AG20443 (cell line): Measurements from ENCODE around the gene CEP95.
"Not testable (repeated sequence)": the region's sequence is repeated elsewhere in the genome, so short reads cannot be mapped to it uniquely, and the experiment has no call there.

Source experiments
- DNase-seq: peaks from one replicate; pipeline ENCODE4 v3.0.0; 2012; ENCODE audit warnings: low spot score, mixed read lengths

CEP95 gene, protein sequence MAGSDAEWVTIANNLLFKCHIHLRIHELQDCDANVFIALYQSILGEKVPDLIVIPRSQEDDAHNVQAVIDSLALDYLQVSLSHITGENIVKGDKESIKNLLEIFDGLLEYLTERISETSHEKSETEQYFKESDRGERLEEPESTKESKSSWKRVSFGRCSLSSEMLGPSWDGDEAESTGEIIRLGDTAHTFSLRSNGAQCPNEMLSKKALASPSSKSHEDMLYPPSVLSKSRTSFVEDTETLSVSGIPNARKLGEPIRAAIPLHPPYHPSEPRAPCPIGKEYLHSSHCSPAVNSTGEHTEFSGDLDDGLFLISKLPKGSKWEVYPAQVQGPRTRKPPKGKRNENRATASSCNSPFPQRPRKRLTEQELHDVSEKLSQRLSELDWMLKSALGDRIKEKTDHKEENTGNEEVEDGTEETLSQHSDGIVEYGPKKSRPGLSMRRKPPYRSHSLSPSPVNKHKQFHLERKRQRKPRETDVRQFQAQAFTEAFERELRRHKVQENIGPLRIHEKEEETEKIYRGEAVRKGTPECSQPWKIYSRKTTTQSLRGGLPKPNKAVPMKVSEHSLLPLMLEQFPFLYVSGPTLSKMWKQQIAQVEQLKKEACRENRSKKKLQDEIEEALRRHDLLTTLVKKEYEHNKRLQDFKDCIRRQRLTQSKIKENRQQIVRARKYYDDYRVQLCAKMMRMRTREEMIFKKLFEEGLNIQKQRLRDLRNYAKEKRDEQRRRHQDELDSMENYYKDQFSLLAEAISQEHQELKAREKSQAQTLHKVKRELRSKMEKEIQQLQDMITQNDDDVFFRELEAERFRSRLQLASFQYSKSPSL

DNA sequence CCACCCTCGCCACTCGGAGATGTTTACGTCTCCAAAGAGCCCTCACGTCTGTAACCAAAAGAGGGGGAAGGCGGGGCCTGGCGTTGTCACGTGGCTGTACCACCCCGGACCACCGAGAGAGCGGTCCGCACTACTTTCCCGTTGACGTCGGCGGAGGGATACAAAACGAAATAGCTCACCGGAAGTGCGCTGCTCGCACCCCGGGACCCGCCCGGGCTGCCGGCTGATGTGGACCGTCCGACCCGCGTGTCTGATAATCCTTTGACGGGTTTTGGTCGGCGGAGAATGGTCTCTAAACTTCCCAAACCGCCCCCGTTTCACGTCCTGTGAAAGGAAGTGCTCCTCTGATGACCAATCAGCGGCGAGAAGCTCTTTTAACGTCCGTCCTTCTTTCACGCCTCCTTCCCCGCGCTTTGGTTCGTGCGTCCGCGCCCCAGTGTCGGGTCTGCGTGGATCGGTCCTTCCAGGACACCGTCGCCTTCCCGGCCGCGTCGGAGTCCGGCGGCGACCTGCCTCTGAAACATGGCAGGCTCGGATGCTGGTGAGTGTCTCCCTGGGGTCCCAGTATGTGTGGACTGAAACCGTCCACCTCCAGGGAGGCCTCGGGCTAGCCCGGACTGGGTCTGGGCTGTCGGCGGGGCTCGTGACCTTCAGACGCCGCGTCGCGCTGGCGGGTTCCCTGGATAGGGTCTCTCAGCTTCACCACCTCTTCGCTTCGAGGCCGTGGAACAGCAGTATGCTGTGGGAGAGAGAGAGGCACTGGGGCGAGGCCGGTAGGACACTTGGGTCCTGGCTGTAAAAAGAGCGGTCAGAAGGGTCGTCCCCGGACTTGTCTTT, at the start of gene CEP95:
TSS of gene CEP95 (plus strand) at position 402 of the 837 bp plus-strand sequence. CDS start at position 523, 121 bp downstream.
- peak; percentile 94 for DNase-seq

DNA sequence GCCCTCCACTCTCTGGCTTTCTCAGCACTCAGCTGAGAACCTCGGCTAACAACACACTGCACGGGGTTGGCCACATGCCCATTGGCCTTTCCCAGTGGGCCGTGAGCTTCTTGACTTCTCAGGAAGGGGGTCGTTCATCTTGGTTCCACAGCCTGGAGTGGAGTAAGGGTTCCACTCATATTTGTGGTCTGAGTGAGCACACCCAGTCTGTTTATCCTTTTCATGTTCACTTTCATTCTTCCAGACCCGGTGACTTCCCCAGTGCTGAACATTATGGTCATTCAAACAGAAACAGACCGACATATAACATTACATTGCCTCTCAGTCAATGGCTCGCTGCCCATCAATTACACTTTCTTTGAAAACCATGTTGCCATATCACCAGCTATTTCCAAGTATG, 49.6 kb upstream of the CEP95 start:
- DNase-seq = no peak

- DNase-seq = no peak
These were observed 48.0 kb upstream of the CEP95 start for GRCh38 chr17:64458756-64459155.

DNA sequence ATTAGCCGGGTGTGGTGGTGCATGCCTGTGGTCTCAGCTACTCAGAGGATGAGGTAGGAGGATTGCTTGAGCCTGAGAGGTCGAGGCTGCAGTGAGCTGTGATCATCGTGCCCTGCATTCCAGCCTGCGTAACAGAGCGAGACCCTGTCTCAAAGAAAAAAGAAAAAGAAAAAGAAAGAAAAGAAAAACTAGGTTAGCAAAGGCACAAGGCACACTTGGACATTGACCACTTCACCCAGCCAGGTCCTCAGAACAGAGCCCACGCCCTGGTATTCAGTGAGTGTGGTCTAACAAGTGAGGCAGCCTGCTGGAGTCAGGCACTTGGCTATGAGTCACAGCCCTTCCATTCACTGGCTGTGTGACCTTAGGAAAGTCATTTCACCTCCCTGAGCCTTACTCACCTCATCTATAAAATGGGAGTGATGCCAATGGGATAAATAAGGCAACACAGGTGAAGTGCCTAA, 47.5 kb upstream of the CEP95 start:
- DNase-seq = peak; percentile 72

- not testable (repeated sequence) for DNase-seq
These were observed 47.0 kb upstream of the CEP95 start for GRCh38 chr17:64459818-64460217.

- DNase-seq = no peak
These were observed 45.8 kb upstream of the CEP95 start for GRCh38 chr17:64460955-64461354.

DNA sequence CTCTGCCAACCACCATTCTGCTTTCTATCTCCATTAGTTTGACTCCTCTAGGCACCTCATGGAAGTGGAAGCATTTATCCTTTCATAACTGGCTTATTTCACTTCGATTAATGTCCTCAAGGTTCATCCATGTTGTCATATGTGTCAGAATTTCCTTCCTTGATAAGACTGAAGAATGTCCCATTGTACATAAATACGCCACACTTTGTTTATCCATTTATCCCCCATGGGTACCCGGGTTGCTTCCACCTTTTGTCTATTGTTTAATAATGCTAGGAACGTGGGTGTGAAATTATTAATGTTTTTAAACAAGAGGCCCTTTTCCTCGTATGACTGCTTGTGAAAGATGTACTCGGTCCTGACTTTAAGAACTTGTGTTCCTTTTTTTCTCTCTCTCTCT, 45.0 kb upstream of the CEP95 start:
- no peak for DNase-seq

DNA sequence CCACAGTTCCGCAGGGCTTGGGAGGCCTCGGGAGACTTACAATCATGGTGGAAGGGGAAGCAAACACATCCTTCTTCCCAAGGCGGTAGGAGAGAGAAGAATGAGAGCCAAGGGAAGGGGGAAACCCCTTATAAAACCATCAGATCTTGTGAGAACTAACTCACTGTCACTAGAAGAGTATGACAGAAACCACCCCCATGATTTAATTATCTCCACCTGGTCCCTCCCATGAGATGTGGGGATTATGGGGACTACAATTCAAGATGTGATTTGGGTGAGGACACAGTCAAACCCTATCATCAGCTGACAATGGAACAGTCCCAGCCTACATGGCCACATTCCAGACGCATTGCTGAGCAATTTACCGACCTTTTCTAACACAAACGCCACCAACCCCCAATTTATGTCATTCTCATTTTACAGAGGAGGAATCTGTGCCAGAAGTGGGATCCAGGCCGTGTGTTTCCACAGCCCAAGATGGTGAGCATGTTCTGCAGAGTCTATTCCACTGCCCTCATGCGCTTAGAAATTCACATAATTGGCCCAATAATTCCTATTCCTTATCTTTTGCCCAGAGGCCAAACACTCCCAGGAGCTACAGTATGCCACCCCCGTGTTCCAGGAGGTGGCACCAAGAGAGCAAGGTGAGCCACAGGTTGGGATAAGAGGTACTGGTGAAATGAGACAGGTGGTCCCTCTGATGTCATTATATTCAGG, 40.6 kb upstream of the CEP95 start:
- DNase-seq = no peak

GRCh38 chr17:64466834-64467233, 39.9 kb upstream of the CEP95 start:
- not testable (repeated sequence) for DNase-seq

- DNase-seq = no peak
These were observed 36.2 kb upstream of the CEP95 start for GRCh38 chr17:64470625-64471024.

DNA sequence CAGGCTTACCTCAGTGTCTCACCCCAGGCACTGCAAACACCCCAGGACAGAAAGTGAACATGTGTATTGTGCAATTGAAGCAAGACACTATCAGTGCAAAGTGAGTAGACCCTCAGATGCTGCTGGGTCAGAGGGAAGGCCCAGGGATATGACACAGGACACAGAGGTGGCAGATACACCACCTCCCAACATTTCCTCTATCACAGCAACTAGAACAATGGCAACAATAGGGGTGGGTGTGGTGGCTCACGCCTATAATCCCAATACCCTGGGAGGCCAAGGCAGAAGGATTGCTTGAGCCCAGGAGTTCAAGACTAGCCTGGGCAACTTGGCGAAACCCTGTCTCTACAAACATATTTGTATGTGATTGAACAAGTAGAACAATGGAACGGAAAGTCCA, 35.3 kb upstream of the CEP95 start:
- DNase-seq = no peak

DNA sequence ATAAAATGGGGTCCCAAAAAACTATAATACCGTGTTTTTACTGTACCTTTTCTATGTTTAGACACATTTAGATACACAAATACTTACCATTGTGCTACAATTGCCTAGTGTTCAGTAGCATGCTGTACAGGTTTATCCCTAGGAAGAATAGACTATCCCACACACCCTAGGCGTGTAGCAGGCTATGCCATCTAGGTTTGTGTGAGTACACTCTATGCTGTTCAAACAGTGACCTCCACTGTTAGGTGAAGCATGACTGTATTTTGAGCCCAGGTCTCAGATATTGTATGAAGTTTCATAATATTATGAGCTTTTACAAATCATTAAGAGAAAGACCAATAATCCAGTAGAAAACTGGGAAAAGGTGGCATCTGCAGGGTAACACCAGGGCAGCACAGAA, 34.2 kb upstream of the CEP95 start:
- DNase-seq = no peak

DNA sequence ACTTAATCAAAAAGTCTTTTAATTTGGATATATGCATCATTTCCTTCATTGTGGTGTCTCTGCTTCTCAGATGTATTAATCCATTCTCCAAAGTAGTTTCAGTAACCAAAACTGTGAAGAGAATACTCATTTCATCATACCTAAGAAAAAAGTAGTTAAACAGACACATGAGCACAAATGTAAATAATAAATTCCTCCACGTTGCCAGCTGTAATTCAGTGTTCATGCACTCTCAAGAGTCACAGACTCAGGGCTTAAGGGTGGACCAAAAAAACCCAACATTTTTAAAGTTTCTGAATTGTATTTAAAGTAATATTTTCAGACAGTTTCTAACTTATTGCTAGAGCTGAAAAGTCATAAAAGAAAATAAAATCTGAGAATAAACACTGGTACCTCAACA, 28.9 kb upstream of the CEP95 start:
- DNase-seq = no peak

- DNase-seq = no peak
These were observed 25.8 kb upstream of the CEP95 start for GRCh38 chr17:64480951-64481350.

DNA sequence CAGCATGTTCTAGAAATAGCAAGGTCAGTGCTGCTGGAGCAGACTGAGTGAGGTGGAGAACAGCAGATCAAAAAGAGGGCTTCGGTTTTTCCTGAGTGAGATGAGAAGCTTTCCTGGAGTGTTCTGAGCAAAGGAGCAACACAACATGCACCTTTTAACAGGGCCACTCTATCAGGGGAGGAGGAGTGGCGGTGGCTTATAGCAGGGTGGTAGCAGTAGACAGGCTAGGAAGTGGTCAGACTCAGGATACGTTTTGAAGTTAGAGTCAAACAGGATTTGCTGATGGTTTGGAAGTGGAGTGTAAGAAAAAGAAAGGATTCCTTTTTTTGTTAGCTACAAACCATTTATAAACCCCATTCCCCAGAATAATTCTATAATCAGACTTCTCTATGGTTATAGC, 22.4 kb upstream of the CEP95 start:
- no peak for DNase-seq

GRCh38 chr17:64488301-64488700, 18.5 kb upstream of the CEP95 start:
- DNase-seq = no peak

DNA sequence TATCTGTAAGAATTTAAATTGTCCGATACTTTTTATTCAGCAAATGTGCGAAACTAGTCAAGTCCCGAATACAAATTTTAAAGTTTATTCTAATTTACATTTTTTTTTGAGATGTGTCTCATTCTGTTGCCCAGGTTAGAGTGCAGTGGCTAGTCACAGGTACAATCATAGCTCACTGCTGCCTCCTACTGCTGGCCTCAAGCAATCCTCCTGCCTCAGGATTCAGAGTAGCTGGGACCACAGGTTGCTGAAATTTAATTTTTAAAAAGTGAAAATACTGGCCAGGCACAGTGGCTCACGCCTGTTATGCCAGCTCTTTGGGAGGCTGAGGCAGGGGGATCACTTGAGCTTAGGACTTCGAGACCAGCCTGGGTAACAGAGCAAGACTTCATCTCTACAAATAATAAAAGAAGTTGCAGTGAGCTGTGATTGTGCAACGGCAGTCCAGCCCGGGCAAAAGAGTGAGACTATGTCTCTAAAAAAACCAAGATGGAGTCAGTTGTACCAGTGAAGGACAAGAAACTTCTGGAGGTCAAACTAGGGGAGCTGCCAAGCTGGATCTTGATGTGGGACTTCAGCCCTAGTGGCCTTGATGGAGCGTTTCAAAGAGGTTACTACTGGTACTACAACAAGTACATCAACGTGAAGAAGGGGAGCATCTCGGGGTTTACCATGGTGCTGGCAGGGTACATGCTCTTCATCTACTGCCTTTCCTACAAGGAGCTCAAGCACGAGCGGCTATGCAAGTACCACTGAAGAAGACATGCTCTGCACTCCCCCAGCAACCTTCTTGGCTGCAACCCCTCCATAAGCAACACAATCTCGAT, 15.5 kb upstream of the CEP95 start:
- no peak for DNase-seq

DNA sequence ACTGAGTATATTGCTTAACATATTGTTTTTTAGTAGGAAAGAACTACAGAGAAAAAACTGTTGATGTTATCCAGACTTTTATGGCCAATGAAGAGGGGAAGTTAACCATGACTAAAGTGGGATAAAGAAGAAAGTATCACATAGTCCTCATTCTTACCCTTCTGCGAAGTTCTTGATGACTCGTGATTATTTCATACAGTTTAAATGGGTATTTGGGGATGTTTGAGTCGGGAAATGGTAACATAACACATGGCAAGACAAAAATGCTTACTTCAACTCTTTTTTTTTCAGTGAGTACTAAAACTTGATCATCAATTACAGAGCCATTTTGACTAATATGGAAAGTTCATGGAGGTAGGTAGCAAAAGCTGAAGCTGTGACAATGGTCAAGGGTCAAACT, 14.8 kb upstream of the CEP95 start:
- DNase-seq = no peak

GRCh38 chr17:64492481-64493109, 14.2 kb upstream of the CEP95 start:
- no peak for DNase-seq

DNA sequence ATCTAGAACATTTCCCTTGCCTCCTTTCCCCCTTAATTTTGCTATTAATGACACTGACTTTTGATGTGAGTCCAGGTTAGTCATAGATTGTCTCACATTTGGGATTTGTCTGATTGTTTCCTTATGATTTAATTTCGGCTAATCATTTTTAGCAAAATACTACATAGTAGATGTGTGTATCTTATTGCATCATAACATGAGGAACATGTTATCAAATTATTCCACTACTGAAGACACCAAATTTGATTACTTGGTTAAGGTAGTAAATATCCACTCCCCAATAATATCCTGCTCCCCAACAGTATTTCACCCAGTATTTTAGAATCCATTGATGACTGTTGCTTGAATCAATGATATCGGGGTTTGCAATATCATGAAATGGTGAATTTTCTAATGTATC, 12.7 kb upstream of the CEP95 start:
- DNase-seq = no peak
